ENCODE measurements around the gene LAMP5. TPM values are rescaled to one million over a fixed set of nuclear protein-coding genes. Genes with fewer than 3 reads are reported as not detected.
A peak's percentile ranks its signal among the peaks of the same experiment; 100 is the strongest.

The LAMP5 gene
- total RNA-seq, 1 donor from 2014 or later, result 0.86 TPM

GRCh38 chr20:9498322-9498721, 16.1 kb upstream of the LAMP5 start:
- Mint-ChIP-seq H3K4me1 (ENCODE audit: unreplicated experiment) (peaks cover 2% of the 10 kb centered on the region), H3K27me3 (ENCODE audit: unreplicated experiment) (peaks cover 10% of the 10 kb centered on the region), H3K9me3 (ENCODE audit: unreplicated experiment) (peaks cover 15% of the 10 kb centered on the region), H3K27ac (ENCODE audit: unreplicated experiment) (no peak overlapping the region), H3K36me3 (ENCODE audit: unreplicated experiment) (no peaks in the 10 kb centered on the region), H3K4me3 (ENCODE audit: unreplicated experiment) (no peak overlapping the region)
- no peak for DNase-seq (ENCODE audit: extremely low spot score, unreplicated experiment)
- TF ChIP-seq CTCF (IDR thresholded peaks at IDR 0.05), result no peak

- Mint-ChIP-seq H3K27ac (ENCODE audit: unreplicated experiment) (no peak overlapping the region), H3K27me3 (ENCODE audit: unreplicated experiment) (peaks cover 10% of the 10 kb centered on the region), H3K9me3 (ENCODE audit: unreplicated experiment) (peaks cover 14% of the 10 kb centered on the region), H3K4me3 (ENCODE audit: unreplicated experiment) (no peak overlapping the region), H3K4me1 (ENCODE audit: unreplicated experiment) (no peaks in the 10 kb centered on the region), H3K36me3 (ENCODE audit: unreplicated experiment) (no peaks in the 10 kb centered on the region)
- no peak for TF ChIP-seq CTCF (IDR thresholded peaks at IDR 0.05)
- no peak for DNase-seq (ENCODE audit: extremely low spot score, unreplicated experiment)
Observed at GRCh38 chr20:9499126-9499899, 15.1 kb upstream of the LAMP5 start.

DNA sequence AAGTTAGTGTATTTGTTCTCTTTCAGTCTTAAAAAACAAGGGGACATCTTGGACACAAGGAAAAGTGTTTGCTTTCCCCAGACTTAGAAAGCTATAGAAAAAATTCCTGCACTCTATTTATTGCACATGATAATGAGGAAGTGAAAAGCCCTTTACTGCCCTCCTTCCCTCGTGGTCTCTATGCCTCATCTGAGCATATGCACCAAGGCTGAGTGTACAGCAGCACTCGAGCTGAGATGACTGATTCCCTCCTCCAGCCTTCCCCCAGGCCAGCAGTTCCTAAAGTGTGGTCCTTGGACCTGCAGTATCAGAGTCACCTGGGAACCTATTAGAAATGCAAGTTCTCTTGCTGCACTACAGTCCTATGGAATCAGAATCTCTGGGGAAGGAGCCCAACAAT, 14.3 kb upstream of the LAMP5 start:
- DNase-seq (ENCODE audit: extremely low spot score, unreplicated experiment), result no peak
- TF ChIP-seq CTCF (IDR thresholded peaks at IDR 0.05), result no peak
- Mint-ChIP-seq H3K27me3 (ENCODE audit: unreplicated experiment) (peaks cover 13% of the 10 kb centered on the region), H3K4me3 (ENCODE audit: unreplicated experiment) (no peak overlapping the region), H3K36me3 (ENCODE audit: unreplicated experiment) (no peaks in the 10 kb centered on the region), H3K9me3 (ENCODE audit: unreplicated experiment) (peaks cover 6% of the 10 kb centered on the region), H3K4me1 (ENCODE audit: unreplicated experiment) (no peaks in the 10 kb centered on the region), H3K27ac (ENCODE audit: unreplicated experiment) (no peak overlapping the region)

- no peak overlapping the region for H3K4me3 Mint-ChIP-seq (ENCODE audit: unreplicated experiment)
- no peaks in the 10 kb centered on the region for H3K4me1 Mint-ChIP-seq (ENCODE audit: unreplicated experiment)
- peaks cover 19% of the 10 kb centered on the region for H3K27me3 Mint-ChIP-seq (ENCODE audit: unreplicated experiment)
- H3K27ac Mint-ChIP-seq (ENCODE audit: unreplicated experiment), result no peak overlapping the region
- H3K36me3 Mint-ChIP-seq (ENCODE audit: unreplicated experiment), result no peaks in the 10 kb centered on the region
- DNase-seq (ENCODE audit: extremely low spot score, unreplicated experiment), result no peak
- TF ChIP-seq CTCF (IDR thresholded peaks at IDR 0.05), result no peak
- no peaks in the 10 kb centered on the region for H3K9me3 Mint-ChIP-seq (ENCODE audit: unreplicated experiment)
Observed at GRCh38 chr20:9501473-9501872, 12.9 kb upstream of the LAMP5 start.

- Mint-ChIP-seq H3K36me3 (ENCODE audit: unreplicated experiment) (no peaks in the 10 kb centered on the region), H3K4me3 (ENCODE audit: unreplicated experiment) (no peak overlapping the region), H3K9me3 (ENCODE audit: unreplicated experiment) (no peaks in the 10 kb centered on the region), H3K4me1 (ENCODE audit: unreplicated experiment) (peaks cover 8% of the 10 kb centered on the region), H3K27ac (ENCODE audit: unreplicated experiment) (no peak overlapping the region), H3K27me3 (ENCODE audit: unreplicated experiment) (peaks cover 29% of the 10 kb centered on the region)
- TF ChIP-seq CTCF (IDR thresholded peaks at IDR 0.05), result peak; percentile 27
- no peak for DNase-seq (ENCODE audit: extremely low spot score, unreplicated experiment)
Observed at GRCh38 chr20:9503526-9504245, 10.7 kb upstream of the LAMP5 start.

All from osteocyte (in vitro differentiated cells).